ENCODE results near the gene EPC2.

- TF ChIP-seq ZBTB21 (tag by site-specific recombination; IDR thresholded peaks at IDR 0.05) (no peak), ZBTB17 (tag by site-specific recombination; IDR thresholded peaks at IDR 0.05) (no peak)
These were observed 184.4 kb downstream of the EPC2 start for GRCh38 chr2:148828941-148829340.

Measured in HEK293 (cell line).